HG02678 (cell line): Measurements from ENCODE around the gene RCN2.
"Not testable (repeated sequence)": the region's sequence is repeated elsewhere in the genome, so short reads cannot be mapped to it uniquely, and the experiment has no call there.

ENCODE experiments used
- ATAC-seq: cut with Tn5 transposase; IDR thresholded peaks from one replicate; pipeline ENCODE4 v1.9.1; 2021; ENCODE audit warnings: mild to moderate bottlenecking, moderate library complexity; ENCODE audit not compliant: unreplicated experiment

Gene RCN2

GRCh38 chr15:76930831-76931396, 635 bp upstream of the RCN2 start:
- no peak for ATAC-seq

GRCh38 chr15:76932135-76932966, 802 bp downstream of the RCN2 start:
- no peak for ATAC-seq

- no peak for ATAC-seq
These were observed 4.1 kb downstream of the RCN2 start for GRCh38 chr15:76935620-76936019.

- ATAC-seq: no peak
These were observed 5.1 kb downstream of the RCN2 start for GRCh38 chr15:76936671-76937070.

GRCh38 chr15:76938752-76939151, 7.2 kb downstream of the RCN2 start:
- ATAC-seq: no peak

- ATAC-seq: no peak
These were observed 8.2 kb downstream of the RCN2 start for GRCh38 chr15:76939715-76940114.

GRCh38 chr15:76941636-76942035, 10.1 kb downstream of the RCN2 start:
- no peak for ATAC-seq

GRCh38 chr15:76942331-76942730, 10.8 kb downstream of the RCN2 start:
- no peak for ATAC-seq

- no peak for ATAC-seq
These were observed 14.0 kb downstream of the RCN2 start for GRCh38 chr15:76945494-76946093.

GRCh38 chr15:76947454-76947853, 15.9 kb downstream of the RCN2 start:
- no peak for ATAC-seq

- ATAC-seq: no peak
These were observed 19.7 kb downstream of the RCN2 start for GRCh38 chr15:76951220-76951619.

GRCh38 chr15:76953913-76954312, 22.4 kb downstream of the RCN2 start:
- no peak for ATAC-seq

- no peak for ATAC-seq
These were observed 23.2 kb downstream of the RCN2 start for GRCh38 chr15:76954744-76955143.

- no peak for ATAC-seq
These were observed 29.9 kb downstream of the RCN2 start for GRCh38 chr15:76961268-76962011.

- no peak for ATAC-seq
These were observed 30.9 kb downstream of the RCN2 start for GRCh38 chr15:76962337-76963013.

- ATAC-seq: no peak
These were observed 32.0 kb downstream of the RCN2 start for GRCh38 chr15:76963596-76963995.

GRCh38 chr15:76964157-76964556, 32.6 kb downstream of the RCN2 start:
- ATAC-seq: no peak

- not testable (repeated sequence) for ATAC-seq
These were observed 34.5 kb downstream of the RCN2 start for GRCh38 chr15:76966051-76966450.

GRCh38 chr15:76967067-76967466, 35.5 kb downstream of the RCN2 start:
- ATAC-seq: no peak

GRCh38 chr15:76968306-76968705, 36.8 kb downstream of the RCN2 start:
- ATAC-seq: no peak
